ENCODE results near the gene SCN4A.
"Not testable (repeated sequence)": the region's sequence is repeated elsewhere in the genome, so short reads cannot be mapped to it uniquely, and the experiment has no call there.

DNA sequence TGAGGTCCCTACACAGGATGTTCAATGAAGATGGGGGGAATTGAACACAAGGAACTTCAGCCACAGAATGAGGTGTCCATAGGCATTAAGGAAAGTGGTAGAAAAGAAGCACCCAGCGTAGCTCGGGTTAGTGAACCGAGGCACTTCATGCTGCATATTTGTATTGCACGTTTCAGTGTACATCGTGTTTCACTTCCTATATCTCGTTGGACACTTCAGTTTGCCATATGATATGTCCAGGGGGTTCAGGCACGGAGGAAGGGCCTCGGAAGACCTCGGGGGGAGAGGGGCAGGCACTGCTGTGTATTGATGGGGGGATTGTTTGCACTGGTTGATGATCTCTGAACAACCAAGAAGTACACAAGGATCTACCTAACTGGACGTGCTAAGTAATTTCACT, 57.0 kb downstream of the SCN4A start:
- TF ChIP-seq, protein P1, sequence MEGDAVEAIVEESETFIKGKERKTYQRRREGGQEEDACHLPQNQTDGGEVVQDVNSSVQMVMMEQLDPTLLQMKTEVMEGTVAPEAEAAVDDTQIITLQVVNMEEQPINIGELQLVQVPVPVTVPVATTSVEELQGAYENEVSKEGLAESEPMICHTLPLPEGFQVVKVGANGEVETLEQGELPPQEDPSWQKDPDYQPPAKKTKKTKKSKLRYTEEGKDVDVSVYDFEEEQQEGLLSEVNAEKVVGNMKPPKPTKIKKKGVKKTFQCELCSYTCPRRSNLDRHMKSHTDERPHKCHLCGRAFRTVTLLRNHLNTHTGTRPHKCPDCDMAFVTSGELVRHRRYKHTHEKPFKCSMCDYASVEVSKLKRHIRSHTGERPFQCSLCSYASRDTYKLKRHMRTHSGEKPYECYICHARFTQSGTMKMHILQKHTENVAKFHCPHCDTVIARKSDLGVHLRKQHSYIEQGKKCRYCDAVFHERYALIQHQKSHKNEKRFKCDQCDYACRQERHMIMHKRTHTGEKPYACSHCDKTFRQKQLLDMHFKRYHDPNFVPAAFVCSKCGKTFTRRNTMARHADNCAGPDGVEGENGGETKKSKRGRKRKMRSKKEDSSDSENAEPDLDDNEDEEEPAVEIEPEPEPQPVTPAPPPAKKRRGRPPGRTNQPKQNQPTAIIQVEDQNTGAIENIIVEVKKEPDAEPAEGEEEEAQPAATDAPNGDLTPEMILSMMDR (IDR thresholded peaks at IDR 0.05; ENCODE audit: borderline replicate concordance, extremely low read depth, low read length, poor library complexity, severe bottlenecking) = not testable (repeated sequence)
- TF ChIP-seq EZH2 (IDR thresholded peaks at IDR 0.05; ENCODE audit: borderline replicate concordance, low read depth, low read length, severe bottlenecking) = not testable (repeated sequence)

Measured in DND-41 (cell line).